K562 (cell line): Measurements from ENCODE around the gene ZKSCAN1. TPM values are rescaled to one million over a fixed set of nuclear protein-coding genes. Genes with fewer than 3 reads are reported as not detected.
A peak's percentile ranks its signal among the peaks of the same experiment; 100 is the strongest.

Source experiments
- EP300 ChIP-seq: IDR thresholded peaks from 2 replicates; pipeline ENCODE4 v1.6.1; 2012; ENCODE audit warnings: low read length, improper control_type of control experiment
- POLR3G ChIP-seq: IDR thresholded peaks from 2 replicates; pipeline ENCODE4 v1.6.1; 2011; ENCODE audit not compliant: insufficient read length, insufficient replicate concordance; ENCODE audit errors: extremely low read depth
- RFX1 ChIP-seq: fragments of 450-650 bp; IDR thresholded peaks from 2 replicates; pipeline ENCODE4 v1.6.1; 2016; ENCODE audit warnings: mild to moderate bottlenecking, moderate library complexity
- TBP ChIP-seq: optimal IDR thresholded peaks from 2 replicates; pipeline ENCODE3; 2011; ENCODE audit warnings: low read depth, low read length, improper control_type of control experiment
- ZNF239 ChIP-seq: fragments of 250-450 bp; sonication (Bioruptor Pico); IDR thresholded peaks from 2 replicates; pipeline ENCODE4 v1.4.0; 2020; ENCODE audit warnings: mild to moderate bottlenecking
- ZNF584 ChIP-seq: fragments of 200-800 bp; sonication (Bioruptor generic); IDR thresholded peaks from 2 replicates; pipeline ENCODE4 v1.6.1; 2016; ENCODE audit warnings: low read depth, mild to moderate bottlenecking, missing genetic modification characterization, missing compliant biosample characterization
- polyA plus RNA-seq, 8 experiments: library from polyadenylated mRNA; depleted of rRNA in 4 of 8; stranded (reverse) in 5 of 8; unstranded in 3 of 8; fragments of >200 nt; fragmentation: Nextera tagmentation in 2 of 8; fragmentation: Illumina TruSeq in 1 of 8; extraction: Ambion mirVana in 2 of 8; extraction: Trizol in 1 of 8; gene quantifications; 2 replicates each; pipeline versions ENCODE4 v1.2.1 to v1.2.3, GENCODE V29; 2011 to 2014; ENCODE audit warnings: inconsistent platforms in 1 of 8, missing spikeins in 1 of 8
- total RNA-seq, 7 experiments: library from RNA; depleted of rRNA in 6 of 7; stranded (reverse); fragments of >200 nt in 6 of 7; fragmentation: Illumina TruSeq in 2 of 7; extraction: Trizol in 2 of 7; gene quantifications; 2 replicates each; pipeline versions ENCODE4 v1.2.1 to v1.2.3, GENCODE V29; 2011 to 2021; ENCODE audit warnings: low replicate concordance in 1 of 7
- TF ChIP-seq, protein P1 (sequence below): fragments of 450-650 bp; formaldehyde crosslinking; conservative IDR thresholded peaks from 2 replicates; pipeline ENCODE4 v1.4.0; 2022; ENCODE audit warnings: mild to moderate bottlenecking, missing genetic modification characterization
- TF ChIP-seq, protein P2 (sequence below): fragments of 250-450 bp; sonication (Bioruptor Pico); IDR thresholded peaks from 2 replicates; pipeline ENCODE4 v1.8.0; 2021; ENCODE audit warnings: borderline replicate concordance, mild to moderate bottlenecking, moderate library complexity; ENCODE audit not compliant: poor library complexity, severe bottlenecking
- TF ChIP-seq, protein P3 (sequence below): sonication (generic); formaldehyde crosslinking; IDR thresholded peaks from 2 replicates; pipeline ENCODE4 v1.8.1; 2023; ENCODE audit warnings: mild to moderate bottlenecking, missing genetic modification reagents, moderate library complexity
- TF ChIP-seq, protein P4 (sequence below): fragments of 250-450 bp; sonication (Bioruptor Pico); IDR thresholded peaks from 2 replicates; pipeline ENCODE4 v1.8.0; 2022; ENCODE audit warnings: inconsistent platforms
- TF ChIP-seq, protein P5 (sequence below): fragments of 450-650 bp; IDR thresholded peaks from 2 replicates; pipeline ENCODE4 v1.6.1; 2018; ENCODE audit warnings: mild to moderate bottlenecking, low read depth; ENCODE audit not compliant: partially characterized antibody
- TF ChIP-seq, protein P6 (sequence below), 2 experiments: fragments of 250-450 bp in 1 of 2; fragments of 450-650 bp in 1 of 2; sonication (Bioruptor Pico) in 1 of 2; IDR thresholded peaks; 2 replicates each; pipeline versions ENCODE4 v1.6.1 to v1.8.0; 2016 to 2021; ENCODE audit warnings: mild to moderate bottlenecking in 2 of 2, moderate library complexity in 2 of 2, missing compliant biosample characterization in 1 of 2, missing genetic modification characterization in 1 of 2
- TF ChIP-seq, protein P7 (sequence below): IDR thresholded peaks from 2 replicates; pipeline ENCODE4 v1.6.1; 2016; ENCODE audit warnings: missing genetic modification characterization, missing compliant biosample characterization

ZKSCAN1 gene
- total and polyA plus RNA-seq, 9 of the 15 experiments (the other 6 are each of a cell fraction or from before 2014, with no cell fraction given), result 5.3 to 43.0 (median 23.2) TPM

DNA sequence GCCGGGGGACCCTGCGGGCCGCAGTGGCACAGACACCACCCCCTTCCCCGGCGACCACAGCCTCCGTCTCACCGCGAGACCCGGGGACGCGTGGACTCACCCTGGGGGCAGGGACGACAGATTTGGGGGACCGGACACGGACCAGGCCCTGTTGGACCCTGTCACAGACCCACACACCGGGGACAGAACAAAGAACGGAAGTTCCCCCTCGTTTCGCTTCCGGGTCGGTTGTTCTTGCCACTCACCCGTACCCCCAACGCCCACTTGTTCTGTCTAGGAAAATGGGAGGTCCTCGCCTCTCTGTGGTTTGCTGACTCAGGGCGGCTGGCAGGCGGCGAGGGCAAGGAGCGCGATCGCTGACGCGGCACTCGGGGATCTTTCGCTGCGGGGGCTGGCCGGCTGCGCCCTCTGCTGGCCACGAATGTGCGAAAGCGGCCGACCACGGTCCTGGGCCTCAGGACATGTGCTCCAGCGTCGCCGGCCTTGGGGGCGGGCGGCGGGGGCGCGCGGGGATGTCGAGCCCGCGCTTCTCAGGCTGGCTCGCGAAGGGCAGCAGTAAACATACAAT is 66.2 kb downstream of the ZKSCAN1 start, which contains the start of gene ZNF3 (continued):
- TF ChIP-seq, protein P1, sequence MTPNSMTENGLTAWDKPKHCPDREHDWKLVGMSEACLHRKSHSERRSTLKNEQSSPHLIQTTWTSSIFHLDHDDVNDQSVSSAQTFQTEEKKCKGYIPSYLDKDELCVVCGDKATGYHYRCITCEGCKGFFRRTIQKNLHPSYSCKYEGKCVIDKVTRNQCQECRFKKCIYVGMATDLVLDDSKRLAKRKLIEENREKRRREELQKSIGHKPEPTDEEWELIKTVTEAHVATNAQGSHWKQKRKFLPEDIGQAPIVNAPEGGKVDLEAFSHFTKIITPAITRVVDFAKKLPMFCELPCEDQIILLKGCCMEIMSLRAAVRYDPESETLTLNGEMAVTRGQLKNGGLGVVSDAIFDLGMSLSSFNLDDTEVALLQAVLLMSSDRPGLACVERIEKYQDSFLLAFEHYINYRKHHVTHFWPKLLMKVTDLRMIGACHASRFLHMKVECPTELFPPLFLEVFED (CRISPR knock-in tag), result no peak; the same call in 1 of the 2 replicates
- no peak for TF ChIP-seq ZNF584
- TF ChIP-seq RFX1, result no peak
- TF ChIP-seq TBP, result peak; percentile 78
- TF ChIP-seq, protein P2, sequence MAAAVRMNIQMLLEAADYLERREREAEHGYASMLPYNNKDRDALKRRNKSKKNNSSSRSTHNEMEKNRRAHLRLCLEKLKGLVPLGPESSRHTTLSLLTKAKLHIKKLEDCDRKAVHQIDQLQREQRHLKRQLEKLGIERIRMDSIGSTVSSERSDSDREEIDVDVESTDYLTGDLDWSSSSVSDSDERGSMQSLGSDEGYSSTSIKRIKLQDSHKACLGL, result peak; percentile 44
- TF ChIP-seq POLR3G, result no peak
- TF ChIP-seq, protein P3, sequence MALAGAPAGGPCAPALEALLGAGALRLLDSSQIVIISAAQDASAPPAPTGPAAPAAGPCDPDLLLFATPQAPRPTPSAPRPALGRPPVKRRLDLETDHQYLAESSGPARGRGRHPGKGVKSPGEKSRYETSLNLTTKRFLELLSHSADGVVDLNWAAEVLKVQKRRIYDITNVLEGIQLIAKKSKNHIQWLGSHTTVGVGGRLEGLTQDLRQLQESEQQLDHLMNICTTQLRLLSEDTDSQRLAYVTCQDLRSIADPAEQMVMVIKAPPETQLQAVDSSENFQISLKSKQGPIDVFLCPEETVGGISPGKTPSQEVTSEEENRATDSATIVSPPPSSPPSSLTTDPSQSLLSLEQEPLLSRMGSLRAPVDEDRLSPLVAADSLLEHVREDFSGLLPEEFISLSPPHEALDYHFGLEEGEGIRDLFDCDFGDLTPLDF (CRISPR knock-in tag), result peak; percentile 84
- TF ChIP-seq, protein P4, sequence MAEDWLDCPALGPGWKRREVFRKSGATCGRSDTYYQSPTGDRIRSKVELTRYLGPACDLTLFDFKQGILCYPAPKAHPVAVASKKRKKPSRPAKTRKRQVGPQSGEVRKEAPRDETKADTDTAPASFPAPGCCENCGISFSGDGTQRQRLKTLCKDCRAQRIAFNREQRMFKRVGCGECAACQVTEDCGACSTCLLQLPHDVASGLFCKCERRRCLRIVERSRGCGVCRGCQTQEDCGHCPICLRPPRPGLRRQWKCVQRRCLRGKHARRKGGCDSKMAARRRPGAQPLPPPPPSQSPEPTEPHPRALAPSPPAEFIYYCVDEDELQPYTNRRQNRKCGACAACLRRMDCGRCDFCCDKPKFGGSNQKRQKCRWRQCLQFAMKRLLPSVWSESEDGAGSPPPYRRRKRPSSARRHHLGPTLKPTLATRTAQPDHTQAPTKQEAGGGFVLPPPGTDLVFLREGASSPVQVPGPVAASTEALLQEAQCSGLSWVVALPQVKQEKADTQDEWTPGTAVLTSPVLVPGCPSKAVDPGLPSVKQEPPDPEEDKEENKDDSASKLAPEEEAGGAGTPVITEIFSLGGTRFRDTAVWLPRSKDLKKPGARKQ (CRISPR knock-in tag), result no peak
- peak; percentile 79 for TF ChIP-seq EP300
- TF ChIP-seq, protein P5, sequence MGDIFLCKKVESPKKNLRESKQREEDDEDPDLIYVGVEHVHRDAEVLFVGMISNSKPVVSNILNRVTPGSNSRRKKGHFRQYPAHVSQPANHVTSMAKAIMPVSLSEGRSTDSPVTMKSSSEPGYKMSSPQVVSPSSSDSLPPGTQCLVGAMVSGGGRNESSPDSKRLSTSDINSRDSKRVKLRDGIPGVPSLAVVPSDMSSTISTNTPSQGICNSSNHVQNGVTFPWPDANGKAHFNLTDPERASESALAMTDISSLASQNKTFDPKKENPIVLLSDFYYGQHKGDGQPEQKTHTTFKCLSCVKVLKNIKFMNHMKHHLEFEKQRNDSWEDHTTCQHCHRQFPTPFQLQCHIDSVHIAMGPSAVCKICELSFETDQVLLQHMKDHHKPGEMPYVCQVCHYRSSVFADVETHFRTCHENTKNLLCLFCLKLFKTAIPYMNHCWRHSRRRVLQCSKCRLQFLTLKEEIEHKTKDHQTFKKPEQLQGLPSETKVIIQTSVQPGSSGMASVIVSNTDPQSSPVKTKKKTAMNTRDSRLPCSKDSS, result no peak
- TF ChIP-seq, protein P6, sequence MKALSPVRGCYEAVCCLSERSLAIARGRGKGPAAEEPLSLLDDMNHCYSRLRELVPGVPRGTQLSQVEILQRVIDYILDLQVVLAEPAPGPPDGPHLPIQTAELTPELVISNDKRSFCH (CRISPR knock-in tag; IDR thresholded peaks at IDR 0.05), result no peak
- TF ChIP-seq, protein P6 (tag; IDR thresholded peaks at IDR 0.05), result no peak
- TF ChIP-seq ZNF239, result peak; percentile 8; the same call in 1 of the 2 replicates
- TF ChIP-seq, protein P7, sequence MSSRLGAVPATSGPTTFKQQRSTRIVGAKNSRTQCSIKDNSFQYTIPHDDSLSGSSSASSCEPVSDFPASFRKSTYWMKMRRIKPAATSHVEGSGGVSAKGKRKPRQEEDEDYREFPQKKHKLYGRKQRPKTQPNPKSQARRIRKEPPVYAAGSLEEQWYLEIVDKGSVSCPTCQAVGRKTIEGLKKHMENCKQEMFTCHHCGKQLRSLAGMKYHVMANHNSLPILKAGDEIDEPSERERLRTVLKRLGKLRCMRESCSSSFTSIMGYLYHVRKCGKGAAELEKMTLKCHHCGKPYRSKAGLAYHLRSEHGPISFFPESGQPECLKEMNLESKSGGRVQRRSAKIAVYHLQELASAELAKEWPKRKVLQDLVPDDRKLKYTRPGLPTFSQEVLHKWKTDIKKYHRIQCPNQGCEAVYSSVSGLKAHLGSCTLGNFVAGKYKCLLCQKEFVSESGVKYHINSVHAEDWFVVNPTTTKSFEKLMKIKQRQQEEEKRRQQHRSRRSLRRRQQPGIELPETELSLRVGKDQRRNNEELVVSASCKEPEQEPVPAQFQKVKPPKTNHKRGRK, result no peak
